D721Med (cell line): ENCODE data around the gene NDST3.

Source experiments
- DNase-seq: peaks from one replicate; pipeline ENCODE4 v3.0.0; 2011; ENCODE audit warnings: low spot score; ENCODE audit not compliant: insufficient read length
- FAIRE-seq: peaks from 2 replicates; lab custom pipeline; 2011; peaks lifted over from hg19 to GRCh38; lab: Jason Lieb, UNC
- TF ChIP-seq, protein P1 (sequence below): IDR thresholded peaks from 2 replicates; pipeline ENCODE4 v1.5.1; 2012; ENCODE audit warnings: mild to moderate bottlenecking, control low read depth; ENCODE audit not compliant: insufficient read depth; ENCODE audit errors: missing control alignments

Gene NDST3

DNA sequence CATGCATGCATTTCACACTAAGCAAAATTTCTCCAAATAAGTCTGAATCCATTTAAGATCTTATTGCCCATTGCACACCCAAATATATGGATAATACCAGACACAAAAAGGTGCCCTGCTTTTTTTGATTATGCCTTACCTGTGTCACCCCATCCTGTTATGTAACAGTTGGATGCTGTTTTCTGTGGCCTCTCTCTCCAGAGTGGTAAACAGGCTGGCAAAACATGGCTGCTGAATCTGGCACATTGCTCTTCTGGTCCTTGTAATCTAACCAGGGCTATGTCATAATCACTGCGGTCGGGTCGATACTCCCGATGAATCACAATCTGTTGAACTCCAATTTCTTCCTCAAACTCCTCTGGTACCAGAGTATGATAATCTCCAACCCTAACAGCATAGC is 248.4 kb downstream of the NDST3 start:
- TF ChIP-seq, protein P1, sequence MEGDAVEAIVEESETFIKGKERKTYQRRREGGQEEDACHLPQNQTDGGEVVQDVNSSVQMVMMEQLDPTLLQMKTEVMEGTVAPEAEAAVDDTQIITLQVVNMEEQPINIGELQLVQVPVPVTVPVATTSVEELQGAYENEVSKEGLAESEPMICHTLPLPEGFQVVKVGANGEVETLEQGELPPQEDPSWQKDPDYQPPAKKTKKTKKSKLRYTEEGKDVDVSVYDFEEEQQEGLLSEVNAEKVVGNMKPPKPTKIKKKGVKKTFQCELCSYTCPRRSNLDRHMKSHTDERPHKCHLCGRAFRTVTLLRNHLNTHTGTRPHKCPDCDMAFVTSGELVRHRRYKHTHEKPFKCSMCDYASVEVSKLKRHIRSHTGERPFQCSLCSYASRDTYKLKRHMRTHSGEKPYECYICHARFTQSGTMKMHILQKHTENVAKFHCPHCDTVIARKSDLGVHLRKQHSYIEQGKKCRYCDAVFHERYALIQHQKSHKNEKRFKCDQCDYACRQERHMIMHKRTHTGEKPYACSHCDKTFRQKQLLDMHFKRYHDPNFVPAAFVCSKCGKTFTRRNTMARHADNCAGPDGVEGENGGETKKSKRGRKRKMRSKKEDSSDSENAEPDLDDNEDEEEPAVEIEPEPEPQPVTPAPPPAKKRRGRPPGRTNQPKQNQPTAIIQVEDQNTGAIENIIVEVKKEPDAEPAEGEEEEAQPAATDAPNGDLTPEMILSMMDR: no peak
- FAIRE-seq (no peak), DNase-seq (no peak)

DNA sequence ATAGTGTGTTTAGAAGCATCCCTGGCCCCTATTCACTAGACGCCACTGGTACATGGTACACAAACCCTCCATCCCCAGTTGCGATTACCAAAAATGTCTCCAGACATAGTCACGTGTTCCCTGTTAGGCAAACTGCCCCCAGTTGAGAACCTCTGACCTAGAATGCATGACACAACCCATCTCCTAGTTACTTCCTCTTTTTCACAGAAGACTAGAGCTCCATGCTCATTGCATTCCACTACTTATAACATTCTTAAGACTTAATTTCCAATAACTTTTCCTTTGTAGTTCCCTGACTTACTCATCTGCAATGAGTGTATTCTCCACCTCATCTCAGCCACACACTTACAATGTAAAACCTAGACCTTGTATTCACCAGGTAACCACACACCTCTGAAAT is 249.9 kb downstream of the NDST3 start:
- DNase-seq (no peak), FAIRE-seq (no peak)
- TF ChIP-seq, protein P1: no peak

DNA sequence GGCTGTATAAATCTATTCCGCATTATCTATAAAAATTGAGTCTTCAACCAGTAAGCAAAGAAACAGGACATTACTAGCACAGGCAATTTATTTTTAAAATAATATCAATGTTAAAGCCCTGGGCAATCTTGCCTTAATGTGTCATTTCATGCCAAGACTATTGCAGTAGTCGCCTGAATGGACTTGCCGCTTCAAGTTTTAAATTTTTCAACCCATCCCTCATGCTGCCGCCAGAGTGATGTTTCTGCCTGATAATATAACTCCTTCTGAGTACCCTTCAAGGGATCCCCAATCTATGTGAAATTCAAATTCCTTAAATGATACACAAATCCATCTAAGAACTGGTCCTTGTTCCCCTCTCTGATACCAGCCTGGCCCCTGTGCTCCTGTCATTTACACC is 251.6 kb downstream of the NDST3 start:
- TF ChIP-seq, protein P1: no peak
- FAIRE-seq (no peak), DNase-seq (no peak)

DNA sequence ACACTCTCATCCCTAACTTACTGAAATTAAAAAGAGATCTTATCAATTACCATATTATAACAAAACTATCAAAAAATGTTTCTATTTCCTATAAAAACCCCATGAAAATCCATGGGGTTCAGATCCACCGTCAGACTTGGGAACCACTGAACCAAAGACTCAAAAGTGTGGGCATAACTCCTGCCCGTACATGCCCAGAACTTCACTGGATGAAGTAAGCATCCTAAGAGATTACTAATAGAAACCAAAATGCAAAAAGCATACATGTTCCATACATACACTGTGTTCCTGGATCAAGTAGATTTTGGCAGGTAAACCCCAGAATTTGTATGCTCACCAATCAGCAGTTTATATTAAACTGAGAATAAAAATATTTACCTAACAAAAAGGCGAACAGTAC is 252.4 kb downstream of the NDST3 start:
- no peak for FAIRE-seq
- TF ChIP-seq, protein P1: no peak

DNA sequence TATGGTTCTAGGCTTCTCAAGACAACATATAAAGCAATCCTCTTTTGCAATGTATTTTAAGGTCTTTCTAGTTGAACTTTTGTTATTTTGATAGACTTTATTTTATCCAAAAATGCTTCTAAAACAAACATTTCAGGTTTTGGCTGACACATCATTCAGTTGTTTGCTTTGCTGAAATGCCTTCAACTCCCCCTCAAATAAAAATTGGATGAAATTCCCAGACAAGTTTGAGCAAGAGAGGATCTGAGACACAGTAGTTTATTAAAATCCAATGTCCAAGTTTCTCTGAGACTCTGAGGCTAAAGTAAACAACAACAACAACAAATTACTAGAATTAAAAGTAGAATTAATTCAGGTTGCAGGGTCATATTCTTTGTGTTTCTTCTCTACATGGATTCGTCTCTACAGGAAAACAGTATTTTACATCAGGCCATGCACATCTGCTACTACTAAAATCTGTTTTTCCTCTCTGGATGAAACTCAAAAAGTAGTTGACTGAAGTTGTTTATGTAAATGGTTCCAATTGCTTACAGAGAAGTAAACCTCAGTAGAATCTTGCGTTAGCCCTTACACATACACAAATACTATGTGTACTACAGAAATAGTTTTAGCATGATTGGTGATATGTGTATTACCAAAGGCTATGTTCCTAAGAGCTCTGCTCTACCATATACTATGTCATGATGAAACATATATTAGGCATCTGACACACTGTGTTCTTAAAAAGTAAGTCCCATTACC is 253.6 kb downstream of the NDST3 start:
- TF ChIP-seq, protein P1: no peak
- no peak for DNase-seq
- FAIRE-seq: no peak

More for the DNA sequence above, 252.4 kb downstream of the NDST3 start:
- no peak for DNase-seq

DNA sequence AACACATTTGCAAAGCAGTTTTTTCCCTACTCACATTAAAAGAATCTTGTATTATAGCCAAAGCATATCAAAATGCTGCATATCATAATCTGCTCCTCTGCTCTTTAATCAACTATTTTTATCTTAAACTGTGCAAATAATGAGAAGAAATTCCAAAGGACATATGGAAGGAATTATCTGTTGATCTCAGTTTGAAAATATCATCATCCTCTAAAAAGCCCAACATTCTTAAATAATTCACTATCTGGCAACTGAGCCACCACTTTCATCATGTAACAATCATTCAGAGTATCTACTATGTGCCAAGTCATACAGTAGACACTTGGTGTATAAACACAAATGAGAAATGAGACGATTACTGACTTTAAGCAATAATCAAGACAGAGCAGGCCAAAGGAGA is 255.5 kb downstream of the NDST3 start:
- FAIRE-seq: no peak
- DNase-seq: no peak
- TF ChIP-seq, protein P1: no peak

DNA sequence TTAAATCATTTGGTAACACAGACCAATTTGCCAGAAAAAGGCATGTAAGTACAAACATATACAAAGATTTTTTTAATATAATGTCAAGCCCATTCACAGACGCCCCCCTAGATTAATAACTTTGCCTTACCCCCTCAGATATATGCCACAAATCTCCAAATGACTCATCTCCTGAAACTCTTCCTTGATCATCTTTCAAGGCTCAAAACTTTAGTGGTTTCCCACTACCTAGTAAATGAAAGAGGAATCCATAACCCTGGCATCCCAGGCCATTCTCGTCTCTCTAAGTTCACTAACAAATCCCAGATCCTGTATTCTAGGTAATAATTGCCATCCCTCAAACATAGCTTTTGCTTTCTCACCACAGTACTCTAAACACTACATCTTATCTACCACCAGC is 256.7 kb downstream of the NDST3 start:
- no peak for FAIRE-seq
- TF ChIP-seq, protein P1: no peak
- no peak for DNase-seq
